ENCODE data around the gene MRPL21.
"Not testable (repeated sequence)": the region's sequence is repeated elsewhere in the genome, so short reads cannot be mapped to it uniquely, and the experiment has no call there.

MRPL21 gene

DNA sequence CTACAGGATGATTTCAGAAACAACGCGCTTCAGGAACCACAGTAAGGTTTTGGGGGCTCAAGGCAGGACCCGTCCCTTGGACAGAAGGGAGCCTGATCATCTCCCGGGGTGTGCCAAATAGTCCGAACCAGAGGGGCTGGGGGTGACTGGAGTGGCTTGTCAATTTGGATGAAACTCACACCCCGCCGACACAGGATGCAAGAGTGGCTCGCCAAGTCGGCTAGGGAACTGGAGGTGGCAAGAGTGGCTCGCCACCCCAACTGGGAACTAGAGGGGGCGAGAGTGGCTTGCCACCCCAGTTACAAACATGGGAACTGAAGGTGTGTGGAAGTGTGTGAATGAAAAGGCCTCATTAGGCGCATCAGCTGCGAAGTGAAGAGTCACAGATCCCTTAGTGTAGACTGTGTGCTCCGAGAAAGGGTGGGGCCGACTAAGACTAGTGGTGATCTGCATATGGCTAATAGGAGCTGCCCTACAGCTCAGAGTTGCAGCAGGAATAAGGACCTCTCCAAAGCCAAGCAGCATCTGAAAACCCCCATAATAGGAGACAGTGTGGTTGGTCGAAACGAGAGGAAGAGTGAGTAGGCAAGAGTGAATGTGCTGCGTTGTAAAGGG, 35.3 kb downstream of the MRPL21 start:
- no peak for DNase-seq (ENCODE audit: low read depth, low spot score)

DNA sequence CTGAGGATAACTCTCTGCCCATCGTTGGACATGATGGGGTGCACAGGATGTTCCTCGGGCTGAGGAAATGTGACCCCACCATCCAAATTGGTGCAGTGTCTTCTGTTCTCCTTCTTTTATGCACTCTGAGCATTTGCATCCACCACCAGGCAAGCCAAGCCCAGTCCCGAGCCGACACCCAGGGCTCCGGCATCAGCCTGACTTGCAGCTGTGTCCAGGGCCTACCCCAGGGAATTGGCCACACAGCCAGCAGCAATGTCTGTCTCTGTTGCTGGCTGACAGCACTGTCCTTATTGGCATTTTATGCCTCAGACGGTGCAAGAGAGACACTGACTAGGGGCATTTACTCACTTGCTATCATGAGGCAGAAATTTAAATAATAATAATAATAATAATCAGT, 36.6 kb downstream of the MRPL21 start:
- no peak for DNase-seq (ENCODE audit: low read depth, low spot score)

DNA sequence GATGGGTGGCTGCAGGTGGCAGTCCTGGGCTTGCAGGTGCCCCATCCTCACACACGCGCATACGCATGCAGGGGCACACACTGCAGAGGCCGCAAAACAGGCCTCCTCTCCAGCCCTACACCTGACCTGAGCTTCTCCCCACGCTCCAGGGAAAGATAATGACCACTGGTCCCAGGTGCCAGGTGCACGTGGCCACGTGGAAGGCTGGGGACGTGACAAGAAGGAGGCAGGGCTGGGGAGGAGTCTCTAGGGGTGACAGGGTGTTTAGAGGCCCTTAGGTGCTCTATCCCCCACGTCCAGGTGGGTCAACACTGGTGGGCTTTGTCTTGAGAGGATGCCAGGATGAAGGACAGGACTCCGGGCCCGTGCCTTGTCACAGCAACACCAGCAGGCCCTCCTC, 38.4 kb downstream of the MRPL21 start:
- DNase-seq (ENCODE audit: low read depth, low spot score) = no peak

DNA sequence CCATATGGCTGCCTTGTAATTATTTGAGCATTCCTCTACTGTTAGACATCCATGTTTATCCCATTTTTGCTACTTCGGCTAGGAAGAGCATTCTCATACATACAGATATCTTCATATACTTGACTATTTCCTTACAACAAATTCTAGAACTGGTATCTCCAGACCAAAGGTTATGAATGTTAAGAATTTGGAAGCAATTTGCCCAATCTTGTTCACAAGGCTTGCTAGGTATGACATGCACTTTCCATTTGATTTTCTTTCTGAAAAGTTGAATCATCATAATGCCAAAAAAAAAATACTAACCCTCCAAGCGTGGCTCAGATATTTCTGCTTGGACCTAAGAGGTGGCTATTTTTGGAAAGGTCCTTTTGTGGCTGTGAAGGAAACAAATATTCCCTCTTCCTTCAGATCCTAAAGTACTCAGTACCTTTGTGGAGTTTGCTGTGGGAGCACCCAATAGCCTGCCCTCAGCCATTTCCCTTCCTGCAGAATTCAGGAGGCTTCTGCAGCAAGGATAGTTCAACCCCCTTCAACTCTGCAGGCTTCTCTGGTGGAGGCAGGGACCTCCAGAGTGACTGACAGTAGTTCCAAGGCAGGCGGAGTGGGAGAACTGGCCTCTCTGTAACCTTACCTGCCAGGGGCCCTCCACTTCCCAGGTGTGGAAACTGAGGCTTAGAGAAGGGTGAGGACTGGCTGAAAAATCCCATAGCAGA, 39.9 kb downstream of the MRPL21 start:
- DNase-seq (ENCODE audit: low read depth, low spot score) = no peak

DNA sequence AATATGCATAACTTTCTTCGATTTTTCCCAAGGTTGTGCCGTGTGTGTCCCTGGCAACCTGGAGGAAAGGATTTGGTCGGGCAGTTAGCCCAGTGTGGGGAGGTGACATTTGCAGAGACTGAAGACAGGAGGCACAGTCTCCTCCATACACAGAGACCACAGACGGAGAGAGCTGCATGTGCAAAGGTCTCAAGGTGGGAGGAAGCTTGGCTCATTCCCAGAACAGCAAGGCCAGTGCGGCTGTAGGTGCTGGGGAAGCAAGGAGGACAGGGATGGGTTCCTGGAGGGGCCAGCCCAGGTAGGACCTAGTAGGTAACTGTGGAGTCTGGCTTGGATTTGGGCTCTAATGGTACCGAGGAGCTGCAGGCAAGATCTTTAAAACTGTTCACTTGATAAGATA, 41.2 kb downstream of the MRPL21 start:
- DNase-seq (ENCODE audit: low read depth, low spot score) = no peak

DNA sequence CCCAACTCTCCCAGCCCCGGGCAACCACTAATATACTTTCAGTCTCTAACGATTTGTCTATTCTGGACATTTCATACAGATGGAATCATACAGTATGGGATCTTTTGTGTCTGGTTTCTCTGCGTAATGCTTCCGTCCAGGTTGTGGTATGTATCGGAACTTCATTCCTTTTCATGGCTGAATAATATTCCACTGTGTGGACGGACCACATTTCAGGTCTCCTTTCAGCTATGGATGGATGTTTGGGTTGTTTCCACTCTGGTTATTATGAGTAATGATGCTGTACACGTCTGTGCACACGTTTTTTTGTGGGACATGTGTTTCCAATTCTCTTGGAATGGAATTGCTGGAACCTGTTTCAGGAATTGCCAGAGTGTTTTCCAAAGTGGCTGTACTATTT, 44.5 kb downstream of the MRPL21 start:
- no peak for DNase-seq (ENCODE audit: low read depth, low spot score)

DNA sequence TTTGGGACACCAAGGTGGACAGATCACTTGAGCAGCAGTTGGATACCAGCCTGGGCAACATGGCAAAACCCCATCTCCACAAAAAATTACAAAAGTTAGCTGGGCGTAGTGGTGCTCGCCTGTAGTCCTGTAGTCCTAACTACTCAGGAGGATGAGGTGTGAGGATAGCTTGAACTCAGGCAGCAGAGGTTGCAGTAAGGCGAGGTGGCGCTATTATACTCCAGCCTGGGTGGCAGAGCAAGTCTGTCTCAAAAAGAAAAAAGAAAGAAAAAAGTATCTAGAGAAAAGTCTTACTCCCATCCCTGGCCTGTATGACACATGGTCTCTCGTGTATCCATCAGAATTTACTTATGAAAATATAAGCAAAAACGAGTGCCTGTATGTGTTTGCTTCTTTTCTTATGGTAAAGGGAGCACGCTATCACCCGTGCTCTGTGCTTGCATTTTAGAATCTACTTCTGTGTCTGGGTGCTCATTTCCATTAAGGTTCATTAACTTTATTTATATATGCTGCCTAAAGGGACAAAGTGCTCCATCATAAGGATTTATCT, 46.5 kb downstream of the MRPL21 start:
- no peak for DNase-seq (ENCODE audit: low read depth, low spot score)

DNA sequence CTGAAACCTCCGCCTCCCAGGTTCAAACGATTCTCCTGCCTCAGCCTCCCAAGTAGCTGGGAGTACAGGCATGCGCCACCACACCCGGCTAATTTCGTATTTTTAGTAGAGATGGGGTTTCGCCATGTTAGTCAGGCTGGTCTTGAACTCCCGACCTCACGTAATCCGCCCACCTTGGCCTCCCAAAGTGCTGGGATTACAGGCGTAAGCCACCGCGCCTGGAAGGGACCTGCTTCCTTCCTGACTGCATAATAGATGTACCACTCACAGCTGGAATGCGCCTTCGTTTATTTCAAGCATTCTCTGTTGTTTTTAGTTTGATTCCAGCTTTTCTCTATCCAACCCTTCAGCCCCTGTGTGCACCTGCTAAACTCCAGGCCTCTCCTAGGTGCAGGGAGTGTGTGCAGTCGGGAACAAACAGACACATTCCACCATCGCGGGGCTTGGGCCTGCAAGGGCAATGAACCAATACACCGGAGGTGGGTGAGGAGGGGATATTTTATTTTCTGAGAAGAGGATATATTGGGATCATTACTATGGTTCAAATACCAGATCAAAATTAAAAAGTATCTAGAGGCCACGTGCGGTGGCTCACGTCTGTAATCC, 47.1 kb downstream of the MRPL21 start:
- not testable (repeated sequence) for DNase-seq (ENCODE audit: low read depth, low spot score)

DNA sequence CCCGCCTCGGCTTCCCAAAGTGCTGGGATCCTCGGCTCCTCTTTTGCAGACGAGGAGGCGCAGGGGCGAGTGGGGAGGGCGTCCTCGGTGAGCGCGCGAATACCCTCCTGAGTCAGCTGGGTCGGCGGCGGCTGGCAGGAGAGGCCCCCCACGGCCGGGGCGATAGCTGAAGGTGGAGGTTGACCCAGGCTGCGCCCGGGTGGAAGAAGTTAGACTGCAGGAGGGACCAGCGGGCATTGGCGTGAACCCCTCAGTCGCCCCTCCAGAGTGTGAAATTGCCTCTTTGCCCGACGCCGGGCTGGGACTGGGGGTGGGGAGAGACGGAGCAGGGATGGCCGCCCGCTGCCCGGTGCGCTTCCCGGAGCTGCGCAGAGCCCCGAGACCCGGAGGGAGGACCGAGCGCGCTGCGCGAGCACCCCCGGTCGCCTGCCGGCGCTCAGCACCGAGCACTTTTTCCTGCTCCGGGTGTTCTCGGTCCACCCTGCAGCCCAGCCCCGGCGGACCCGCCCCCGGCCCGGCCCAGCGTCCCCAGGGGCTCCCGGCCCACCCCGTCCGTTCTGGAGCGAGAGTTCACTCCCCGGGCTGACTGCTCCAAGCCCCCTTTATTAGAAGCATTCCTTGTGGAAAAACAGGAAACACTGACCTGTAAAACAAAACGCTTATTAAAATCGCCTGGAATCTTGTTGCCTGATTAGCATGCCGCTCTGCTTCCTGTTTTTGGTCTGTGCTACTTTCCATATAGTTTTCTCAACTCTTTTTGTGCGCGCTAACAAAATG, 48.2 kb downstream of the MRPL21 start:
- DNase-seq (ENCODE audit: low read depth, low spot score) = no peak

DNA sequence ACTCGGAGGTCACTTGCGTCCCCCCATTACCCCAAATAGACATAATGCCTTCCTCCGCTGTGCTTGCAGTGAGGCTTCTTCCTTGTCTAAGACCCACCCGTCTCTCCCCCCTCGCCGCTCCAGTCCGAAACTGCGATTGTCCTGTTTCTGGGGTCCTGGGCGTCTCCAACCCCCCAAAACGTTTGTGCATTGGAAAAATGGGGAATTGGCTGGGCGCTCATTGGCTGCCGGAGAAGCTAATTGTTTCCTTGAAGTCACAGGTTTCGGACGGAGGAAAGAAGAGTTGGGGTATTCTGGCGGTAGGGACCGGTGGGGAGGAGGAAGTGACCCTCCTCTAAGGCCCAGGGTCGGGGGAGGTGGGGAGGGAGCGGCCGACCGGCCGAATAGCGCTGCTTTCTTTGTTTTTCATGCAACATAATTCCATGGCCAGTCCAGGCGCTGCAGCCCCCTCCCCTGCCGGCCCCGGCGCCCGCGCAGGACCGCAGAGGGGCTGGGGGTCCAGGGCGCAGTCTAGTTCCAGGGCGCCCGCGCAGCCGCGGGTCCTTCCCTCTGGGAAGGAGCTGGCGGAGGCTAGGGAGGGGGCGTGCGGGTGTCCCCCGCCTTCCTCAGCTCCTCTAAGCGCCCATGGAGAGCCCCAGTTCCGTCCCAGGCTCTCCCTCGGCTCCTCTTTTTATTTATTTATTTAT, 49.2 kb downstream of the MRPL21 start:
- no peak for DNase-seq (ENCODE audit: low read depth, low spot score)

DNA sequence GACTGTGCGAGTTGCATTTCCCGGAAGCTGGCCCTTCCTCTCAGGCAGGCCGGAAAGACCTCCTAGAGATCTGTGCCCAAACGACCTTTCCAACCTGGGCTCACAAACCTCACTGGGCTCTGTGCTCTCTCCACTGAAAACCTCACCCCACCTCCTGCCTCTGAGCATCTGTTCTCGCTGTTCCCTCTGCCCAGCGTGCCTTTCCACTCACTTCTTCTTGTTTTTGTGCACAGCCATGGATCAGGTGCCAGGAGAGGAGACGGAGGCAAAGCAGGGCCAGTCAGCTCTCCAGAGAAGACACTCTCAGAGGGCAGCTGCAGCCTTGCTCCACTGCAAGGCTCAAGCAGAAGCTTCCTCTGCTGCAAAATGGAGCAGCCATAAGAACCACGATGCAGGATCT, 51.0 kb downstream of the MRPL21 start:
- DNase-seq (ENCODE audit: low read depth, low spot score) = no peak

DNA sequence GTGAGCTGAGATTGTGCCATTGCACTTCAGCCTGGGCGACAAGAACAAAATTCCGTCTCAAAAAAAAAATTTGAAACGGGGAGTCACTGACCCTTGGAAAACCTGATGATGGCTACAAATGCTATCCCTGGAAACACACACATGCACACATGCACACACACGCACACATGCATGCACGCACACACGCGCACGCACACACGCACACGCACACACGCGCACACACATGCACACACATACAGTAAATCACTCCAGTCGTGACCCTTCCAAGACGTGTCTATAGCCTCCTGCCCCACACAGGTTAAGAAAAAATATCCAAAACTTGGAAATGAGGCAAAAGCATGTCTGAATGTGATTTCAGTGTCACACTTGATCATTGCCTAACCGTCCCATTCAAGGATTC, 55.2 kb downstream of the MRPL21 start:
- no peak for DNase-seq (ENCODE audit: low read depth, low spot score)

DNA sequence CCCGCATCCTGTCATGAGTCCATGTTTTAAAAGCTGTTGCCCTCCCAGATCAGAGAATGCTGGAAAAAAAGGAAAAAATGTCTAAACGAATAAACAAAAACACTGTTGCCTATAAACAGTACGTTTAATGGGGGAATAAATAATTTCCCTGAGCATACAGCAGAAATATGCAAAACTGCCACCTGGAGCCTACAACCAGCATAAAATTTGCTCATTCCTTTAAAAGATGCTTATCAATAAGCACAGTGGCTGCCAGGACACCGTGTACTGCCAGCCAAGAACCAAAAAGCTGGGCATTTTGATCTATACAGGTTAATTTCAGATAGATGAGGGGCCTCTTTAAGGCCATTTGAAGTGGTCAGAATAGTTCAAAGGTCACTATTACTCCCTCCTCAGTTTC, 56.2 kb downstream of the MRPL21 start:
- DNase-seq (ENCODE audit: low read depth, low spot score) = no peak

DNA sequence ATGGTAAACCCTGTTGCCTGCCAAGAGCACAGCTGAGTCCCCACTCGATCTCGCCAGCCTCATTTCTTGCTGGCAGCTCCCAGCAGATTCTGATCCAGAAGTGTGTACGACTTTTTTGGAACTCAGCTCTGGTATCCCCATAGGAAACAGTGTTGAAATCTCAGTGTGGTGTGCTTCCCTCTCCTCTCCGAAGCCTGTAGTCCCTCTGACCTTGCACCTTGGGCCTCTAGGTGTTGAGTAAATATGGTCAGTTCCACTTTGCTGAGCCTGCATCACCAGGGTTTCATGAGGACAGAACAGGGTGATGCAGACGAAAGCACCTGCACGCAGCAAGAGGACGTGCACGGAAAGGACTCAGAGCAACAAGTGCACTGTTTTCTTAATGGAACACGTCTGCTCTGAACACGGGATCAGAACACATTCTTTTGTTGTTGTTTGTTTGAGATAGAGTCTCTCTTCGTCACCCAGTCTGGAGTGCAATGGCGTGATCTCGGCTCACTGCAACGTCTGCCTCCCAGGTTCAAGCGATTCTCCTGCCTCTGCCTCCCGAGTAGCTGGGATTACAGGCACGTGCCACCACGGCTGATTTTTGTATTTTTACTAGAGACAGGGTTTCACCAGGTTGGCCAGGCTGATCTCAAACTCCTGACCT, 58.2 kb downstream of the MRPL21 start:
- DNase-seq (ENCODE audit: low read depth, low spot score) = no peak

DNA sequence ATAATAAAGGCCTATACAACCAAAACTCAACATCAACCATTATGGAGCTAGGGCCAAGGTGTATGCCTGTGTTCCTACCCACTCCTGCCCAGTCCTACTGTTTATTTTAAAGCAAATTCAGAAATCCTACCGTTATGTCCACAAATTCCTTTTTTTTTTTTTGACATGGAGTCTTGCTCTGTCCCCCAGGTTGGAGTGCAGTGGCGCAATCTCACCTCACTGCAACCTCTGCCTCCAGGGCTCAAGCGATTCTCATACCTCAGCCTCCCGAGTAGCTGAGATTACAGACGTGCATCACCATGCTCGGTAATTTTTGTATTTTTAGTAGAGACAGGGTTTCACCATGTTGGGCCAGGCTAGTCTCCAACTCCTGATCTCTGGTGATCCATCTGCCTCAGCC, 58.8 kb downstream of the MRPL21 start:
- DNase-seq (ENCODE audit: low read depth, low spot score) = no peak

DNA sequence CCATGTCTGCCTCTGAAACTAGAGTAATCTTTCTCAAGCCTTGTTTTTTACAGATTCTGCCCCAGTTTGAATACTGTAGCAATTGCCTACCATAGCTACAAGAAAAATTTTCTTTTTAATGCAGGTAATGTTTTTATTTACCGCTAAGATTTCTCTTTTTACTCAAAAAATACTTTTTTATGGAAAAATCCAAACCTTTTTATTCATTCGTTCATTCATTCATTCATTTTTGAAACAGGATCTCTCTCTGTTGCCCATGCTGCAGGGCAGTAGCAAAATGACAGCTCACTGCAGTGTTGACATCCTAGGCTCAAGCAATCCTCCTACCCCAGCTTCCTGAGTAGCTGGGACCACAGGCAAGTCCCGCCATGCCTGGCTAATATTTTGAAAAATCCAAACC, 59.3 kb downstream of the MRPL21 start:
- DNase-seq (ENCODE audit: low read depth, low spot score) = no peak

DNA sequence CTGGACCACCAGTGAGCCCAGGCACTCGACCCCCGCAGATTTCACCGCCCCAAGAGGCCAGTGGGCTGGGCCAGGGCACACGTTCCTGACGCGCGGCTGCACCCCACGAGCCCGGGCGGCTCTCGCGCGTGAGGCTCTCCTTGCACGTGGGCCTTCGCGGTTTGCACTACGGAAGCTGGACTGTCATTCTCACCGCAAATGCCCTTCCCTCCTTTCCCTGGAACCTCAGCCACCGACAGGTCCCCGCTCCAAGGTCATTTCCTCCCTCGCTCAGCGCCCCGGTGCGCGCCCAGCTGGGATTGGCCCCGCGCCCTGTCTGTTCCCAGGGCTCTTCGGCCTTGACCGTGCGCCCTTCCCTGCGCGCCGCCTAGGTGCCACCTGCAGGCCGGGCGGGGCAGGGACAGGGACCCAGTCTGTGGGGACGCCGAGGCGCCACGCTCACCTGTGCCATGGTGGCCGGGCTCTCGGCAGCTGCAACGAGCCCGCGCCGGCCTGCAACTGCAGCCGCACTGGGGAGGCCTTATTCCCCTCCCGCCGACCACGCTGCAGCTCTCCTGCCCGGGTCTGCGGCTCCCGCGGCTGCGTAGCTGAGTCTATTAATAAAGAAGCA, 59.8 kb downstream of the MRPL21 start:
- DNase-seq (ENCODE audit: low read depth, low spot score) = no peak

DNA sequence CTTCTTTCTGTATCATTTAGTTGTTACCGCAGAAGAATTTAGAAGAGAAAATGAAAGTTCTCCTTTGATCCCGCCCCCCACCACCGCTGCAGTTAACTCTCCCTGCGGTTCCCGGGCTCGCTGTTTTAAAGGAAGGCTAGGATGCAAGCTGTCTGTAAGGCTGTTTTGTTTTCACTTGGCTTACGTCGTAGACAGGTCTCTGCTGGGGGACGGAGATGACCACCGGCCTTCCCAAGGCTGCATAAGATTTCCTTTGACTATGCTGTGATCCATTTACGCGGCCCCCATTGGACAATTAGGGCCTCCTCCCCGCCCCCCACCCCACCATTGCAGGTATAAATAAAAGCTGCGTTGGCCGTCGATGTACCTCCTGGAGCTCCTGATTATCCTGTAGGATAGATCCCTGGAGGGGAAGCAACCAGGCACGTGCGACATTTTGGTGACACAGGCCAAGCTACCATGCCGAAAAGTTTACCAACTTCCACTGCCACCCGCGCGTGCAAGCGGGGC, 60.5 kb downstream of the MRPL21 start:
- DNase-seq (ENCODE audit: low read depth, low spot score) = no peak

DNA sequence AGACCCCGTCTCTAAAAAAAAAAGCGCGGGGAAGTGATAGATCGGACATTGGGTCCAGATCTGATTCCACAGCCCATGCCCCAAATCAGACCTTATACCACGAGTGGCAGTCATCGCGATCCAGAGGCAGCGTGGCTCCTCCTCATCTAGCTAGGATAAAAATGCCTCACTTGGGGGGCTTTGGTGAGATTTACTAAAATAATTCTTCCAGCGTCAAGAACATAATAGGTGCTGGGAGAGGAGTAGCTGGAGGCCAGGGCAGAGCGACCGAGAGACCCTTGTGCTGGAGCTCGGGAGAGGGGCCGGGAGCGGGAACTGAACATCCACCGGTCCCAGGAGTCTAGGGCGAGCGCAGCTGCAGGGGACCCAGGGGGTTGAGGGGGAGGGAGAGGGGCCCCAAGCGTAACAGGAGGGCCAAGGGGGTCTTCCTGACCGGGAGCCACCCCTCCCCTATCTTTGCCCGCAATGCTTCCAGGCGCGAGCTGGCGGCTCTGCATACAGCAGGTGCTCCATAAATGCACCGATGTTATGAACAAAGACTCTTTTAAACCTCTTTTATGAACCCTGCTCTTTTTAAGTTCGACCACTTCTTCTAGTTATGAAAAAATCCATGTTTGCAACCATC, 61.1 kb downstream of the MRPL21 start:
- no peak for DNase-seq (ENCODE audit: low read depth, low spot score)
